Gastroesophageal sphincter (tissue), 4 donors: ENCODE measurements around the gene CHRM4. TPM values are rescaled to one million over a fixed set of nuclear protein-coding genes. Genes with fewer than 3 reads are reported as not detected.
"Not testable (repeated sequence)": the region's sequence is repeated elsewhere in the genome, so short reads cannot be mapped to it uniquely, and the experiment has no call there.

Experiments used
- ATAC-seq: fragments of 150-250 bp; one replicate; pipeline ENCODE4 v1.9.1; 2016; ENCODE audit warnings: mild to moderate bottlenecking, moderate library complexity
- H3K27ac ChIP-seq, 4 donors: fragments of 200-600 bp; sonication (generic) in 3 of 4; 1 replicate in 3 of 4; 2 replicates in 1 of 4; pipeline ENCODE4 v1.5.1; 2016 to 2019
- H3K27me3 ChIP-seq: fragments of 200-600 bp; sonication (generic); one replicate; pipeline ENCODE4 v1.5.1; 2019
- H3K36me3 ChIP-seq, 2 donors: fragments of 200-600 bp; sonication (generic); one replicate each; pipeline ENCODE4 v1.5.1; 2019; ENCODE audit warnings: control low read depth in 1 of 2
- H3K4me1 ChIP-seq, 3 donors: fragments of 200-600 bp; sonication (generic); 1 replicate in 2 of 3; 2 replicates in 1 of 3; pipeline ENCODE4 v1.5.1; 2016 to 2019; ENCODE audit warnings: control low read depth in 2 of 3
- H3K4me3 ChIP-seq, 2 donors: fragments of 200-600 bp; sonication (generic); one replicate each; pipeline ENCODE4 v1.5.1; 2019; ENCODE audit warnings: mild to moderate bottlenecking in 1 of 2, moderate library complexity in 1 of 2
- H3K9me3 ChIP-seq, 3 donors: fragments of 200-600 bp; sonication (generic); one replicate each; pipeline ENCODE4 v1.5.1; 2017 to 2019; ENCODE audit warnings: control low read depth in 2 of 3
- EP300 ChIP-seq: sonication (generic); formaldehyde crosslinking; IDR thresholded peaks from one replicate; pipeline ENCODE4 v1.6.1; 2017; ENCODE audit warnings: antibody characterized with exemption, mild to moderate bottlenecking
- POLR2A ChIP-seq, 2 donors: fragments of 450-650 bp; IDR thresholded peaks; one replicate each; pipeline ENCODE4 v1.6.1; 2017; ENCODE audit warnings: antibody characterized with exemption in 2 of 2, mild to moderate bottlenecking in 2 of 2, moderate library complexity in 1 of 2
- POLR2AphosphoS5 ChIP-seq: sonication (generic); formaldehyde crosslinking; IDR thresholded peaks from one replicate; pipeline ENCODE4 v1.6.1; 2017; ENCODE audit warnings: antibody characterized with exemption
- WGBS, 2 donors: methylation state at CpG; one replicate each; pipeline ENCODE4 v1.1.5; 2018; ENCODE audit warnings: low coverage in 1 of 2; 5-methylcytosine and 5-hydroxymethylcytosine counted together
- total RNA-seq, 4 donors: library from RNA; depleted of rRNA; stranded (reverse); fragments of >200 nt; gene quantifications; one replicate each; pipeline ENCODE4 v1.1.0, GENCODE V29; 2016
- TF ChIP-seq, protein P1 (sequence below), 4 experiments: fragments of 200-600 bp in 2 of 4; fragments of 450-650 bp in 2 of 4; sonication (generic) in 1 of 4; IDR thresholded peaks; one replicate each; pipeline ENCODE4 v1.5.1; 2017 to 2019; ENCODE audit warnings: antibody characterized with exemption in 4 of 4, mild to moderate bottlenecking in 2 of 4, moderate library complexity in 2 of 4

CHRM4 gene
- total RNA-seq, 4 donors from 2014 or later: 0.27 to 1.3 (median 0.69) TPM; not detected in 1

DNA sequence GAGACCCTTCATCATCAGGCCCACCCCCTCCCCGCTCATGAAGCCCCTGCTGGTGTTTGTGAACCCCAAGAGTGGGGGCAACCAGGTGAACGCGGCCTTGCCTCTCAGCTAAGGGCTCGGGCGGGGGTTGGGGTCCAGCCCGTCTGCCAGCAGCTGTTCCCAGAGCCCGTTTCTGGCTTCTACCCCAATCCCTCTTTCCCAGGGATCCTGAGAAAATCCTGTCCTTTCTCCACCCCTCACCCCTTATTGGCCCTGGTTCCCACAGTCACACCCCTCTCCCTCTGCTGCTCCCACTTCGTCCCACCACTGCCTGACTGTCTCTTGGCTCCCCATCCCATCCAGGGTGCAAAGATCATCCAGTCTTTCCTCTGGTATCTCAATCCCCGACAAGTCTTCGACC, 19.5 kb downstream of the CHRM4 start:
- no peaks in the 10 kb centered on the region for H3K9me3 ChIP-seq
- H3K27ac ChIP-seq: no peak overlapping the region
- H3K4me3 ChIP-seq: no peak overlapping the region
- H3K4me1 ChIP-seq: peaks cover 0 to 21% (median 8%) of the 10 kb centered on the region in 3 donors
- 70 to 71% methylated on average over 2 to 7 of the region's 10 CpGs for WGBS, 2 donors
- no peak for ATAC-seq
- H3K27me3 ChIP-seq: no peaks in the 10 kb centered on the region
- H3K36me3 ChIP-seq: peaks cover 0 to 92% of the 10 kb centered on the region in 2 donors
- no peak for TF ChIP-seq POLR2AphosphoS5
- TF ChIP-seq, protein P1, sequence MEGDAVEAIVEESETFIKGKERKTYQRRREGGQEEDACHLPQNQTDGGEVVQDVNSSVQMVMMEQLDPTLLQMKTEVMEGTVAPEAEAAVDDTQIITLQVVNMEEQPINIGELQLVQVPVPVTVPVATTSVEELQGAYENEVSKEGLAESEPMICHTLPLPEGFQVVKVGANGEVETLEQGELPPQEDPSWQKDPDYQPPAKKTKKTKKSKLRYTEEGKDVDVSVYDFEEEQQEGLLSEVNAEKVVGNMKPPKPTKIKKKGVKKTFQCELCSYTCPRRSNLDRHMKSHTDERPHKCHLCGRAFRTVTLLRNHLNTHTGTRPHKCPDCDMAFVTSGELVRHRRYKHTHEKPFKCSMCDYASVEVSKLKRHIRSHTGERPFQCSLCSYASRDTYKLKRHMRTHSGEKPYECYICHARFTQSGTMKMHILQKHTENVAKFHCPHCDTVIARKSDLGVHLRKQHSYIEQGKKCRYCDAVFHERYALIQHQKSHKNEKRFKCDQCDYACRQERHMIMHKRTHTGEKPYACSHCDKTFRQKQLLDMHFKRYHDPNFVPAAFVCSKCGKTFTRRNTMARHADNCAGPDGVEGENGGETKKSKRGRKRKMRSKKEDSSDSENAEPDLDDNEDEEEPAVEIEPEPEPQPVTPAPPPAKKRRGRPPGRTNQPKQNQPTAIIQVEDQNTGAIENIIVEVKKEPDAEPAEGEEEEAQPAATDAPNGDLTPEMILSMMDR (IDR thresholded peaks at IDR 0.05): no peak
- TF ChIP-seq EP300: no peak

DNA sequence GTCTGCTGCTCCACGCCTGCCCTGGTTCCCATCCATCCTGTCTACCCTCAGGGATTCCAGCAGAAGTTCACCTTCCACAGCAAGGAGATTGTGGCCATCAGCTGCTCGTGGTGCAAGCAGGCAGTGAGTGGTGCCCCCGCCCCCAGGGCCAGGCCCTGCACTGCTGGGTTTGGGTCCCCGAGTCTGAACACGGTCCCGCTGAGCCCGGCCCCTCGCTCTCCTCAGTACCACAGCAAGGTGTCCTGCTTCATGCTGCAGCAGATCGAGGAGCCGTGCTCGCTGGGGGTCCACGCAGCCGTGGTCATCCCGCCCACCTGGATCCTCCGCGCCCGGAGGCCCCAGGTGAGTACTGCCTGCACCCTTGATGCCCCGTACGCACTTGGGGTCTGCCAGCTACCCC, 20.3 kb downstream of the CHRM4 start:
- not testable (repeated sequence) for ATAC-seq, H3K4me3 ChIP-seq, H3K27ac ChIP-seq, H3K9me3 ChIP-seq, H3K27me3 ChIP-seq
- 40% methylated on average over 1 of the region's 19 CpGs; no CpG with 5 or more reads in 1 of the 2 donors for WGBS, 2 donors
- peaks cover 0 to 29% (median 9%) of the 10 kb centered on the region in 3 donors for H3K4me1 ChIP-seq
- peaks cover 0 to 84% of the 10 kb centered on the region in 2 donors for H3K36me3 ChIP-seq

DNA sequence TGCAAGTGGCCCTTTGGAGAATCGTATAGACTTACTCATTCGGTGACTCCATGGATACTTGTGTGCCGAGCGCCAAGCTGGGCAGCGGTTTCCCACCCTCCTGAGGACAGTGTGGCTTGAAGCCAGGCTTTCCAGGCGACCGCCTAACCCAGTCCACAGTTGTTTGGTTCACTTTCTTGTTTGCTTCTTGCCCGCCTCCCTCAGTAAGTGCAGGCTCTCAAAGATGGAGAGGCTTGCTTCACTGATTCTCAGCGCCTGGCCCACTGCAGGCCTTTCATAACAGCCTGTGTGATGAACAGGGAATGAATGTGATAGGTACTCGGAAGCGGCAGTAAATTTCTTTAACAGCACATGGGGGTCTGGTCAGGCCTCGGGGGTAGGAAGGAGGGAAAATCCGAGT, 21.3 kb downstream of the CHRM4 start:
- H3K4me1 ChIP-seq: peaks cover 0 to 36% (median 9%) of the 10 kb centered on the region in 3 donors
- WGBS, 2 donors: no CpG with 5 or more reads among the region's 13 CpGs
- no peaks in the 10 kb centered on the region for H3K9me3 ChIP-seq
- no peaks in the 10 kb centered on the region for H3K27me3 ChIP-seq
- no peak for ATAC-seq
- H3K36me3 ChIP-seq: peaks cover 0 to 74% of the 10 kb centered on the region in 2 donors
- H3K27ac ChIP-seq: no peak overlapping the region
- TF ChIP-seq POLR2A (IDR thresholded peaks at IDR 0.05) (no peak), POLR2AphosphoS5 (no peak), EP300 (no peak)
- TF ChIP-seq, protein P1 (IDR thresholded peaks at IDR 0.05): no peak
- no peak overlapping the region for H3K4me3 ChIP-seq

DNA sequence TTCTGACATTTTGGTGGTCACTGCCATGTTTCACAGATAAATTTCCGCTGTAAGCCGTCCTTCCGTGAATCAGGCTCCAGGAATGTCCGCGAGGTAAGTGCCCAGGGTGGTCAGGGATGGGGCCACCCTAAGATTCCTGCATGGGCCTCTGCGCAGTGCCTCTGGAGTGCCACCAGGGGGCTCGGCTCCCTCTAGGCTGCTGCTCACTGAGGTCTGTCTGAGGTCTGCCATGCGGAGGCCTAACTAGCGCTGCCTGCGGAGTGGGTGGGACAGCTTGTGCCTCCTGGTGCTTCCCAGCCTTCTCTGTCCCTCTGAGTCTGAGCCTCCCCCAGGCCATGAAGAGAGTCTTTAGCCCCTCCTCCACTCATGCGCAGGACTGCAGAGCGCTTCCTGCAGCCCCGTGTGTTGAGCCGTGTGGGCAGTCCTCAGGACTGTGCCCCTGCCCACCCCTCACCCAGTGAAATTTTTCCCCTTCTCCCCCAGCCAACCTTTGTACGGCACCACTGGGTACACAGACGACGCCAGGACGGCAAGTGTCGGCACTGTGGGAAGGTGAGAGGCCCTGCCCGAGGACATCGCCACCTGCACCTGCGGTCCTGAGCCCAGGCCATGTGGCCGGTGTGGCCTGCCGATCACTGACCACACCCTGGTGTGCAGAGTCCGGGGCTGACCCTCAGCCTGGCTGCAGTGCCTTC, 22.0 kb downstream of the CHRM4 start:
- Histone ChIP-seq H3K36me3 (peaks cover 0 to 67% of the 10 kb centered on the region in 2 donors), H3K9me3 (no peaks in the 10 kb centered on the region), H3K27ac (no peak overlapping the region), H3K4me1 (peaks cover 0 to 41% (median 9%) of the 10 kb centered on the region in 3 donors), H3K27me3 (no peaks in the 10 kb centered on the region), H3K4me3 (no peak overlapping the region)
- TF ChIP-seq, protein P1 (IDR thresholded peaks at IDR 0.05): peak in 3 of 4 experiments; percentile 68 to 80 (median 72)
- no peak for TF ChIP-seq POLR2AphosphoS5
- whole genome bisulfite sequencing, 2 donors: 40% methylated on average over 2 of the region's 25 CpGs; no CpG with 5 or more reads in 1 of the 2 donors
- peak; percentile 51 for ATAC-seq

DNA sequence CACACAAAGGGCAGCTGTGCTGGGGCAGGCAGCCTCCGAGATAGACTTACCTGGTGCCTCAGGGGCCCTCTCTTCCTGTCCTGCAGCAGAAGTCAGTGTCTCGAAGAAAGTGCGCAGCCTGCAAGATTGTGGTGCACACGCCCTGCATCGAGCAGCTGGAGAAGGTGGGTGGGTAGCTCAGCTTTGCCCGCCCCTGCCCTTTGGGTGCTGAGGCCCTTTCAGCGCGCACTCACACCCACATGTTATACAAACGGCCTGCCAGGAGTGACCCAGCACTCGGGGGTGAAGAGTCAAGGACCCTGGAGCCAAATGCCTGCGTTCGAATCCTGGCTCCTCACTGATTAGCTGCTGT, 23.7 kb downstream of the CHRM4 start:
- Histone ChIP-seq H3K27ac (peak overlapping the region in 1 of 4 donors; percentile 12), H3K36me3 (peaks cover 0 to 51% of the 10 kb centered on the region in 2 donors), H3K4me1 (peaks cover 0 to 57% (median 16%) of the 10 kb centered on the region in 3 donors), H3K4me3 (no peak overlapping the region), H3K9me3 (no peaks in the 10 kb centered on the region), H3K27me3 (no peaks in the 10 kb centered on the region)
- TF ChIP-seq POLR2AphosphoS5 (no peak), EP300 (no peak), POLR2A (IDR thresholded peaks at IDR 0.05) (no peak)
- TF ChIP-seq, protein P1 (IDR thresholded peaks at IDR 0.05): no peak
- no peak for ATAC-seq
- 69% methylated on average over 10 of the region's 12 CpGs; no CpG with 5 or more reads in 1 of the 2 donors for WGBS, 2 donors
